IMR-90 (cell line): ENCODE data around the gene SIGLEC6. TPM values are rescaled to one million over a fixed set of nuclear protein-coding genes. Genes with fewer than 3 reads are reported as not detected.

Experiments
- ATAC-seq: fragments of 200-7000 bp; cut with Tn5 transposase; 2 replicates; pipeline ENCODE4 v1.9.1; 2020; ENCODE audit warnings: low read depth, mild to moderate bottlenecking, moderate library complexity
- BruUV-seq: library from RNA; stranded (reverse); fragments of 400-500 nt; replicated peaks from 2 replicates; lab custom pipeline; 2021; lab: Mats Ljungman, UMichigan
- CTCF ChIA-PET: fragments of 300-600 bp; formaldehyde crosslinking; extraction: SDS; loops from one replicate; lab custom pipeline; 2021; ENCODE audit warnings: antibody characterized with exemption; lab: Yijun Ruan, JAX
- POLR2A ChIA-PET: fragments of 300-600 bp; sonication (Branson Sonifier 250); formaldehyde crosslinking; loops from one replicate; lab custom pipeline; 2022; ENCODE audit warnings: antibody characterized with exemption; ENCODE audit not compliant: unreplicated experiment; lab: Charles Lee
- DNase-seq: peaks from one replicate; pipeline ENCODE4 v3.0.0; 2013
- H2AFZ ChIP-seq: replicated peaks from 2 replicates; pipeline ENCODE3; 2013; ENCODE audit warnings: low read length, mild to moderate bottlenecking; ENCODE audit not compliant: poor library complexity
- H2AK5ac ChIP-seq: 2 replicates; pipeline ENCODE4 v1.6.1; 2013; ENCODE audit warnings: low read depth, low read length, inconsistent platforms
- H2AK9ac ChIP-seq: replicated peaks from 2 replicates; pipeline ENCODE3; 2013; ENCODE audit warnings: mild to moderate bottlenecking, low read depth, low read length, moderate library complexity; ENCODE audit not compliant: poor library complexity
- H2BK120ac ChIP-seq: 2 replicates; pipeline ENCODE4 v1.6.1; 2013; ENCODE audit warnings: low read depth, low read length, inconsistent platforms
- H2BK15ac ChIP-seq: 3 replicates; pipeline ENCODE4 v1.6.1; 2013; ENCODE audit warnings: low read depth, low read length, inconsistent platforms
- H2BK20ac ChIP-seq: 2 replicates; pipeline ENCODE4 v1.6.1; 2013; ENCODE audit warnings: low read depth, mild to moderate bottlenecking, inconsistent platforms, low read length, moderate library complexity
- H2BK5ac ChIP-seq: 2 replicates; pipeline ENCODE4 v1.6.1; 2013; ENCODE audit warnings: mild to moderate bottlenecking, low read depth, low read length, inconsistent platforms; ENCODE audit not compliant: poor library complexity, severe bottlenecking
- H3K14ac ChIP-seq: replicated peaks from 2 replicates; pipeline ENCODE4 v1.6.1; 2013; ENCODE audit warnings: low read depth, low read length, inconsistent platforms
- H3K18ac ChIP-seq: 2 replicates; pipeline ENCODE4 v1.6.1; 2013; ENCODE audit warnings: low read depth, low read length, control low read depth
- H3K23ac ChIP-seq: 2 replicates; pipeline ENCODE4 v1.6.1; 2013; ENCODE audit warnings: low read depth, low read length, inconsistent platforms
- H3K27ac ChIP-seq: 2 replicates; pipeline ENCODE4 v1.5.1; 2013; ENCODE audit warnings: mild to moderate bottlenecking, control low read depth, low read length; ENCODE audit not compliant: insufficient read depth
- H3K27me3 ChIP-seq: 2 replicates; pipeline ENCODE4 v1.6.1; 2013; ENCODE audit warnings: low read length; ENCODE audit not compliant: control insufficient read depth, insufficient read depth
- H3K36me3 ChIP-seq: 2 replicates; pipeline ENCODE4 v1.6.1; 2013; ENCODE audit warnings: low read length, mixed read lengths; ENCODE audit not compliant: control insufficient read depth, insufficient read depth
- H3K4ac ChIP-seq: 2 replicates; pipeline ENCODE4 v1.6.1; 2013; ENCODE audit warnings: low read depth, low read length, inconsistent platforms
- H3K4me1 ChIP-seq: 2 replicates; pipeline ENCODE4 v1.6.1; 2013; ENCODE audit warnings: low read length, mixed read lengths; ENCODE audit not compliant: control insufficient read depth, insufficient read depth
- H3K4me2 ChIP-seq: 2 replicates; pipeline ENCODE4 v1.6.1; 2013; ENCODE audit warnings: low read depth, mild to moderate bottlenecking, control low read depth, low read length, moderate library complexity
- H3K4me3 ChIP-seq: 2 replicates; pipeline ENCODE4 v1.5.1; 2013; ENCODE audit warnings: low read depth, mild to moderate bottlenecking, control low read depth, low read length, moderate library complexity; ENCODE audit not compliant: insufficient read depth
- H3K56ac ChIP-seq: 2 replicates; pipeline ENCODE4 v1.6.1; 2013; ENCODE audit warnings: low read length, inconsistent platforms; ENCODE audit not compliant: insufficient read depth; ENCODE audit errors: extremely low read depth
- H3K79me1 ChIP-seq, 2 experiments: 2 replicates each; pipeline ENCODE4 v1.6.1; 2013; ENCODE audit warnings: low read length in 2 of 2, inconsistent platforms in 1 of 2, low read depth in 1 of 2
- H3K9ac ChIP-seq: 2 replicates; pipeline ENCODE4 v1.6.1; 2013; ENCODE audit warnings: low read depth, low read length, control low read depth
- H3K9me1 ChIP-seq: 2 replicates; pipeline ENCODE4 v1.6.1; 2013; ENCODE audit warnings: low read length, inconsistent platforms; ENCODE audit not compliant: insufficient read depth
- H3K9me3 ChIP-seq: 2 replicates; pipeline ENCODE4 v1.6.1; 2013; ENCODE audit warnings: low read length; ENCODE audit not compliant: control insufficient read depth, insufficient read depth
- H4K20me1 ChIP-seq: 2 replicates; pipeline ENCODE4 v1.6.1; 2013; ENCODE audit warnings: low read length, inconsistent platforms; ENCODE audit not compliant: insufficient read depth
- H4K5ac ChIP-seq: 2 replicates; pipeline ENCODE4 v1.6.1; 2013; ENCODE audit warnings: mild to moderate bottlenecking, low read depth, low read length, control low read depth
- H4K8ac ChIP-seq, 2 experiments: 2 replicates each; pipeline ENCODE4 v1.6.1; 2013; ENCODE audit warnings: low read depth in 2 of 2, low read length in 2 of 2, control low read depth in 1 of 2, inconsistent platforms in 1 of 2
- H4K91ac ChIP-seq: 2 replicates; pipeline ENCODE4 v1.6.1; 2013; ENCODE audit warnings: low read depth, low read length, inconsistent platforms; ENCODE audit not compliant: insufficient read depth
- BHLHE40 ChIP-seq: fragments of 150-350 bp; IDR thresholded peaks from 2 replicates; pipeline ENCODE4 v1.6.1; 2016; ENCODE audit warnings: mild to moderate bottlenecking, low read depth, low read length
- CEBPB ChIP-seq: IDR thresholded peaks from 2 replicates; pipeline ENCODE4 v1.6.1; 2012; ENCODE audit warnings: low read depth, low read length, improper control_type of control experiment
- CHD1 ChIP-seq: IDR thresholded peaks from 2 replicates; pipeline ENCODE4 v1.6.1; 2012; ENCODE audit warnings: low read depth, low read length, improper control_type of control experiment
- CTCF ChIP-seq: conservative IDR thresholded peaks from 2 replicates; pipeline ENCODE4 v1.5.1; 2012; ENCODE audit warnings: mild to moderate bottlenecking, low read depth, low read length, improper control_type of control experiment
- ELK1 ChIP-seq: fragments of 150-350 bp; IDR thresholded peaks from 2 replicates; pipeline ENCODE4 v1.6.1; 2016; ENCODE audit warnings: low read depth, mild to moderate bottlenecking, low read length, moderate library complexity, borderline replicate concordance
- FOS ChIP-seq: fragments of 150-350 bp; IDR thresholded peaks from 2 replicates; pipeline ENCODE4 v1.6.1; 2016; ENCODE audit warnings: low read depth, low read length
- MAFK ChIP-seq: IDR thresholded peaks from 2 replicates; pipeline ENCODE4 v1.6.1; 2012; ENCODE audit warnings: low read depth, low read length, improper control_type of control experiment
- MAZ ChIP-seq: IDR thresholded peaks from 2 replicates; pipeline ENCODE4 v1.6.1; 2012; ENCODE audit warnings: low read depth, mild to moderate bottlenecking, low read length, improper control_type of control experiment, moderate library complexity, borderline replicate concordance
- MXI1 ChIP-seq: IDR thresholded peaks from 2 replicates; pipeline ENCODE4 v1.6.1; 2012; ENCODE audit warnings: low read depth, mild to moderate bottlenecking, low read length, moderate library complexity, borderline replicate concordance
- NFE2L2 ChIP-seq: fragments of 150-350 bp; IDR thresholded peaks from 2 replicates; pipeline ENCODE4 v1.6.1; 2016; ENCODE audit warnings: low read depth, mild to moderate bottlenecking, low read length
- POLR2A ChIP-seq: IDR thresholded peaks from 2 replicates; pipeline ENCODE4 v1.6.1; 2012; ENCODE audit warnings: mild to moderate bottlenecking, low read depth, low read length
- RAD21 ChIP-seq: IDR thresholded peaks from 2 replicates; pipeline ENCODE4 v1.6.1; 2012; ENCODE audit warnings: low read length, improper control_type of control experiment
- RCOR1 ChIP-seq: IDR thresholded peaks from 2 replicates; pipeline ENCODE4 v1.6.1; 2012; ENCODE audit warnings: mild to moderate bottlenecking, low read length, improper control_type of control experiment; ENCODE audit not compliant: insufficient replicate concordance
- RFX5 ChIP-seq: IDR thresholded peaks from 2 replicates; pipeline ENCODE4 v1.8.0; 2012; ENCODE audit warnings: low read depth, mild to moderate bottlenecking, low read length, moderate library complexity
- SMC3 ChIP-seq: fragments of 150-350 bp; IDR thresholded peaks from 2 replicates; pipeline ENCODE4 v1.6.1; 2016; ENCODE audit warnings: low read depth, mild to moderate bottlenecking, antibody characterized with exemption, low read length, moderate library complexity
- USF2 ChIP-seq: fragments of 150-350 bp; IDR thresholded peaks from 2 replicates; pipeline ENCODE4 v1.6.1; 2017; ENCODE audit warnings: mild to moderate bottlenecking, antibody characterized with exemption, low read length, low read depth
- whole genome bisulfite sequencing, 2 experiments: methylation state at CpG; one replicate each; pipeline versions ENCODE4 v1.1.5 to v1.1.7; 2013; ENCODE audit warnings: missing lambda C conversion rate in 2 of 2; ENCODE audit not compliant: insufficient read length in 1 of 2; ENCODE audit errors: extremely low coverage in 2 of 2; 5-methylcytosine and 5-hydroxymethylcytosine counted together
- dilution Hi-C: fragments of 300-500 bp; cut with HindIII; formaldehyde crosslinking; loops from one replicate; pipeline ENCODE4 v1.14.3; 2018; ENCODE audit warnings: low sequenced_read_pairs; ENCODE audit not compliant: unreplicated experiment
- in situ Hi-C: fragments of 300-500 bp; cut with MboI; formaldehyde crosslinking; loops from 3 replicates; pipeline ENCODE4 v1.14.3; 2019; ENCODE audit warnings: low sequenced_read_pairs, inconsistent platforms, mixed read lengths
- intact Hi-C: fragments of 100-400 bp; cut with micrococcal nuclease; formaldehyde crosslinking; loops from 2 replicates; pipeline ENCODE4 v1.10.0; 2022
- polyA plus RNA-seq, 3 experiments: library from polyadenylated mRNA; depleted of rRNA; stranded (reverse); fragments of >200 nt; gene quantifications; 2 replicates each; pipeline ENCODE4 v1.2.3, GENCODE V29; 2012; ENCODE audit warnings: low replicate concordance in 1 of 3
- total RNA-seq: library from RNA; depleted of rRNA; stranded (reverse); fragments of >200 nt; gene quantifications from 2 replicates; pipeline ENCODE4 v1.2.3, GENCODE V29; 2012

Gene SIGLEC6
- total and polyA plus RNA-seq, 2 of the 4 experiments (the other 2 are of a cell fraction): not detected

DNA sequence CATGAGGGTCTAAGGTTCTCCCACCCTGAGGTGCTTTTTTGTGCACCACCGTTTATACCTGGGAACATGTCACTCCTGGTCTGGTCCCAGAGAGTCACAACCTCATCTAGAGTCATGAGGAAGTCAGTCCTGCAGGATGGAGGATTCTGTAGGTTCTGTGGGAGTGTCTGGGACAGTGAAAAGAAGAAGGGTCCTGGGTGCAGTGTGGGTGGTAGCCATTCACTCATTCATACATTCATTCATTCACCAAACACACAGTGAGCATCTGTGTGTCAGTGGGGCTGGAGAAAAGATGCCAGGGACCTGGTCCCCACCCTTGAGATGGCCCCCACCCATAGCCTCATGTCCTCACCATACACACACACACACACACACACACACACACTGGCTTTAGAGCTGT, 61.8 kb downstream of the SIGLEC6 start:
- H3K36me3 ChIP-seq: no peaks in the 10 kb centered on the region
- H2BK15ac ChIP-seq: no peak overlapping the region
- H2BK20ac ChIP-seq: no peak overlapping the region
- no peak overlapping the region for H4K91ac ChIP-seq
- H3K79me1 ChIP-seq: no peaks in the 10 kb centered on the region
- no peak overlapping the region for H3K4me3 ChIP-seq
- no peak overlapping the region for H2BK120ac ChIP-seq
- no peak for ATAC-seq
- DNase-seq: no peak
- no peaks in the 10 kb centered on the region for H3K27me3 ChIP-seq
- no peak overlapping the region for H4K8ac ChIP-seq
- no peak overlapping the region for H3K9ac ChIP-seq
- in situ Hi-C loops (loop anchor here (5.0 kb wide), 1 partner anchor 188 kb away; no protein-coding TSS in a partner anchor), dilution Hi-C loops (no loop called here), intact Hi-C loops (no loop called here)
- H2AFZ ChIP-seq: no peak overlapping the region
- no peak overlapping the region for H3K4ac ChIP-seq
- CTCF ChIA-PET: no interaction called here
- H4K20me1 ChIP-seq: no peaks in the 10 kb centered on the region
- TF ChIP-seq CHD1 (no peak), SMC3 (no peak), RCOR1 (no peak), MXI1 (no peak), CEBPB (no peak), RAD21 (no peak), CTCF (no peak), MAZ (no peak), MAFK (no peak), ELK1 (no peak), USF2 (no peak), RFX5 (no peak), POLR2A (no peak), NFE2L2 (no peak), BHLHE40 (no peak), FOS (no peak)
- H3K9me3 ChIP-seq: no peaks in the 10 kb centered on the region
- no peak overlapping the region for H3K23ac ChIP-seq
- no peak overlapping the region for H3K14ac ChIP-seq
- no peak overlapping the region for H3K56ac ChIP-seq
- H3K9me1 ChIP-seq: no peaks in the 10 kb centered on the region
- no peak overlapping the region for H3K18ac ChIP-seq
- no peak overlapping the region for H3K4me2 ChIP-seq
- no peak overlapping the region for H3K27ac ChIP-seq
- H3K4me1 ChIP-seq: no peaks in the 10 kb centered on the region
- no peak overlapping the region for H2AK5ac ChIP-seq
- H4K5ac ChIP-seq: no peak overlapping the region
- no TSS peak for BruUV-seq
- WGBS, 2 experiments: no CpG with 5 or more reads among the region's 1 CpG
- H2AK9ac ChIP-seq: no peak overlapping the region
- POLR2A ChIA-PET: no interaction called here
- no peak overlapping the region for H2BK5ac ChIP-seq
